Ramos (cell line): Measurements from ENCODE around the gene GIPC1.
"Not testable (repeated sequence)": the region's sequence is repeated elsewhere in the genome, so short reads cannot be mapped to it uniquely, and the experiment has no call there.

ENCODE experiments used
- in situ Hi-C: fragments of 300-500 bp; cut with MboI; formaldehyde crosslinking; loops from one replicate; pipeline ENCODE4 v1.14.3; 2022; ENCODE audit warnings: low sequenced_read_pairs; ENCODE audit not compliant: unreplicated experiment

GIPC1 gene

DNA sequence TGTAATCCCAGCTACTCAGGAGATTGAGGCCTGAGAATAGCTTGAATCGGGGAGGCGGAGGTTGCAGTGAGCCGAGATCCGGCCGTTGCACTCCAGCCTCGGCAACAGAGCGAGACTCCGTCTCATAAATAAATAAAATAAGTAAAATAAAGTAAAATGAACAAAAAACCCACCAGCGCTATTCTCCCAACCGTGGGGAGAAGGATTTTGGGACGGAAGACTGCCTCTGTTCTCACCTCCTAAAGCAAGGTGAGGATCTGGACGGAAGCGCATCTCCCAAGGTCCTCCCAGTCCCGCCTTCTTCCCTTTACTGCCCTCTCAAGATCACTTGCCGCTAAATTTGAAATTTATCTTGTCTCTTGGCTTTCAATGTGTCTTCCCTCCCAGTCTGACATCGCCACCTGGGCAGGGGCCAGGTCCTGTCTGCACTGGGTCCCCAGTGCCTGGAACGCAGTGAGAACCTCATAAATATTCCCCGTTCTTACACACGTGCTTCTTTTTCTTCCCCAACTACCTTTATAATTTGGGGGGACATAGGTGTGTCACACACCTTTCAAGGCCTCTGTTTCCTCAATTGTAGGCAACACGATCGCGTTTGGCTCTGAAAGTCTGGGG lies 23.4 kb upstream of the GIPC1 start:
- in situ Hi-C loops: no loop called here

GRCh38 chr19:14517840-14518505 lies 22.0 kb upstream of the GIPC1 start, which contains the start of gene DNAJB1:
Gene DNAJB1 (minus strand): TSS chr19:14518397. CDS start chr19:14518349, 48 bp downstream.
- in situ Hi-C loops: no loop called here

- in situ Hi-C loops: no loop called here
Observed at GRCh38 chr19:14517446-14517839, 21.5 kb upstream of the GIPC1 start.

GRCh38 chr19:14516746-14517438 lies 21.0 kb upstream of the GIPC1 start:
- in situ Hi-C loops: no loop called here

DNA sequence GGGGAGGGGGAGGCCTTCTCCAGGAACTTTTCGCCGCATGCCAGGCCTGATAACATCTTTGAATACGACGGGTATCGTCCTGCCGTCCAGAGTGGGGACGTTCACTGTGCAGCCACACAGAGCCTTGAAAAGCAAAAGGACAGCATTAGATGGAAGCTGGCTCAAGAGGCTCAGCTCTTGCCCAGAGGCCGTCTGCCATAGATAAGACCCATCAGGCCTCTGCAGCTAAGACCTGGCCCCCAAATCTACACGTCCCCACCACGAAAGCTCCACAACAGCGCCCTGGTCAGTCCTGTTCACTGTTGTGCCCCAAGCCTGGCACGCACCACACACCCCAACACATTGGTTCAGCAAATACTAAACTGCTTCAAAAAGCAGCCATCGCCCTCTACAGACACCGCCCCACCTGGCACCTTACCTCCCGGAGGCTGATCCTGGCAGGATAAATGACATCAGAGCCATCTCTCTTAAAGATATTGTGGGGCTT lies 20.2 kb upstream of the GIPC1 start:
- in situ Hi-C loops: no loop called here

GRCh38 chr19:14515501-14516047 lies 19.6 kb upstream of the GIPC1 start:
- in situ Hi-C loops: no loop called here

DNA sequence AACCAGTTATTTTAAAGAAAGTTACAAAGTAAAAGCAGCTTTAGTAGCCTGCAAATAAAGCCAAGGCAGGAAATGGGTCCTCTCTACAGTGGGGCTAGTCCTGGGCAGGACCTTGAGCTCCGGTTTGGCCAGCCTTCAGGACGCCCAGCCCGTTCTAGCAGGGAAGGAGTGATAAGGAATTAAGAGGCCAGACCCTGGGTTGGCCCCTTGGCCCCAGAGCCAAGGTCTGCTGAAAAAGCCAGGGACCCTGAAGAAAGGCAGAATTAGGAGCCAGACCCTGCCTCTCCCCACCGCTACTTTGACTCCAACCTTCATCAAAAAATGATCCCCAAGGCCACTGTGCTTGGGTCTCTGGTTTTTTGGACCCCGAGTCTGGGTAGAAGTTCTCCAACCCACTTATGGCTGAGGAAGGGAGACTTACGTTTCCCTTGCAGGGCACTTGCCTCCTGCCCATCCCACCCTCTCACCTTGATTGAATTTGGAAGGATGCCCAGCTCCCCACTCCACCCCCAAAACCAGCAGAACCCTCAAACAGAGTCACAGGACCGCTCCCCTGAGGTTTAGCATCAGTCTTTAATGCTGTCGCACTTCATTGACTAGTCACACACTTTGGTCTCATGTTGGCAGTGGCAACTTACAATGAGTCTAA lies 18.4 kb upstream of the GIPC1 start:
- in situ Hi-C loops: no loop called here

GRCh38 chr19:14512406-14512961 lies 16.6 kb upstream of the GIPC1 start:
- in situ Hi-C loops: no loop called here

DNA sequence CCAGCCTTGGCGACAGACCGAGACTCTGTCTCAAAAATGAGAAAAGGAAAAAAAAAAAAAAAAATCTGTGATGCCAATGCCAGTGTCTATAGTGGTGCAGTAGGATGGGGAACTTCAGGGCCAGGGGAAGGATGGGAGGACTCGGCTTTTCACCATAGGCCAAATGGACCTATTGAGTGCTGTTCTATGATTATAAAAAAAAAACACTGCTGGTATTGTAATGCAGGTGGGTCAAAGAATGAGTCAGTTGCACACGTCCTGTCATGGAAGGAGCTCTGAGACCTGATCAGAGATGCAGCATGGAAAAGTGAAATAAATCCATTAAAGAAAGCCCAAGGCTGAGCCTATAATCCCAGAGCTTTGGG lies 15.3 kb upstream of the GIPC1 start:
- in situ Hi-C loops: no loop called here

DNA sequence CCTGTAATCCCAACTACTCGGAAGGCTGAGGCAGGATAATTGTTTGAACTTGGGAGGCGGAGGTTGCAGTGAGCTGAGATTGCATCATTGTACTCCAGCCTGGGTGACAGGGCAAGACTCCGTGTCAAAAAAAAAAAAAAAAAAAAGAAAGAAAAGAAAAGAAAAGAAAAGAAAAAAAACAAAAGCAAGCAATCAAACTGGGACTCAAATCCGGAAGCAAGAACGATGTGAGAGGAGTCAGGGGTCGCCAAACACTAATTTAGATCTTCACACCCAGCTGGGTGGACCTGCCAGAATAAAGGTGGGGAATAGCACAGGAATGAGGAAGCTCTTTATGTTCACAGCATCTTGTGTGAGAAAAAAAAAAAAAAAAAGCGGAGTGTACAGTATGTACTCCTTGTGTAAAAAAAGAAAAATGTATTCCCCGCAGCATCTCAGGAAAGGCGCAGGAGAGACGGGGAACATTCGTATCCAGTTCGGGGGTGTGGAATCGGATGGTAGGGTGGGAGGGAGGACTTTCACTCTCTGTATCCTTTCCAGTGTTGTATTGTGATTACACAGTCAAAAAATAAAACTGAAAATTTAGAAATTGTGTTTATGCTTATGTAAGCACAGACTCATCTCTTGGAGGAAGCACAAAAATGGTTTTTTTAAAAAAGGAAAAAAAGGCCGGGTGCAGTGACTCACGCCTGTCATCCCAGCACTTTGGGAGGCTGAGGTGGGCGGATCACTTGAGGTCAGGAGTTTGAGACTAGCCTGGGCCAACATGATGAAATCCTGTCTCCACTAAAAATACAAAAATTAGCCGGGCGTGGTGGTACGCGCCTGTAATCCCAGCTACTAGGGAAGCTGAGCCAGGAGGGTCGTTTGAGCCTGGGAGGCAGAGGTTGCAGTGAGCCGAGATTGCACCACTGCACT lies 14.6 kb upstream of the GIPC1 start:
- in situ Hi-C loops: no loop called here

DNA sequence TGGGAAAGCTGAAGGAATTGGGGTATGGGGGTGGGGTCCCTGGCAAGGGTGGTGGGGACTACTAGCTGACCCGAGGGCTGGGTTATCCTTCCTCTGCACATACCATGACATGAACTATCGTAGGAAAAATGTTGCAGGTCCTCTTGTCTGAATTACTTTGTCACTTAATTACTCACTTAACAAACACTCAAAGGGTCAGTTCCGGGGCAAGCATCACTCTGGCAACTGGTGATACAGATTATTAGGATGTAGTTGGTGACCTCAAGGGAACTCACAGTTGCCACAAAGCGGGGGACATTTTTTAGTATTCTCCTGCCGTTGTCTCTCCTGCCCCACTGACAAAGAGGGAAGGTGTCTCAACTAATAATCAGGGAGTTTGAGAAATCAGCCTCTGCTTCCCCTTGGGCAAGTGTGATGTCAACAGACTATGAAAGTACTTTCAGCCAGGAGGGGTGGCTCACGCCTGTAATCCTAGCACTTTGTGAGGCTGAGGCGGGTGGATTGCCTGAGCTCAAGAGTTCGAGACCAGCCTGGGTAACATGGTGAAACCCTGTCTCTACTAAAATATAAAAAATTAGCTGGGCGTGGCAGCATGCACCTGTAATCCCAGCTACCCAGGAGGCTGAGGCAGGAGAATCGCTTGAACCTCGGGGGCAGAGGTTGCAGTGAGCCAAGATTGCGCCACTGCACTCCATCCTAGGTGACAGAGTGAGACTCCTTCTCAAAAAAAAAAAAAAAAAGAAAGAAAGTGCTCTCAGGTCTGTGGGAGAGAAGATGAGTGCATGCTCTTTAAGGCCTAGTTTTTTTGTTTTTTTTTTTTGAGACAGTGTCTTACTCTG lies 12.0 kb upstream of the GIPC1 start:
- in situ Hi-C loops: no loop called here

GRCh38 chr19:14505488-14506239 lies 9.7 kb upstream of the GIPC1 start:
- in situ Hi-C loops: no loop called here

GRCh38 chr19:14504575-14504974 lies 8.6 kb upstream of the GIPC1 start:
- in situ Hi-C loops: not testable (repeated sequence)

GRCh38 chr19:14503285-14503684 lies 7.4 kb upstream of the GIPC1 start:
- in situ Hi-C loops: no loop called here

- in situ Hi-C loops: no loop called here
Observed at GRCh38 chr19:14502334-14503092, 6.6 kb upstream of the GIPC1 start.

DNA sequence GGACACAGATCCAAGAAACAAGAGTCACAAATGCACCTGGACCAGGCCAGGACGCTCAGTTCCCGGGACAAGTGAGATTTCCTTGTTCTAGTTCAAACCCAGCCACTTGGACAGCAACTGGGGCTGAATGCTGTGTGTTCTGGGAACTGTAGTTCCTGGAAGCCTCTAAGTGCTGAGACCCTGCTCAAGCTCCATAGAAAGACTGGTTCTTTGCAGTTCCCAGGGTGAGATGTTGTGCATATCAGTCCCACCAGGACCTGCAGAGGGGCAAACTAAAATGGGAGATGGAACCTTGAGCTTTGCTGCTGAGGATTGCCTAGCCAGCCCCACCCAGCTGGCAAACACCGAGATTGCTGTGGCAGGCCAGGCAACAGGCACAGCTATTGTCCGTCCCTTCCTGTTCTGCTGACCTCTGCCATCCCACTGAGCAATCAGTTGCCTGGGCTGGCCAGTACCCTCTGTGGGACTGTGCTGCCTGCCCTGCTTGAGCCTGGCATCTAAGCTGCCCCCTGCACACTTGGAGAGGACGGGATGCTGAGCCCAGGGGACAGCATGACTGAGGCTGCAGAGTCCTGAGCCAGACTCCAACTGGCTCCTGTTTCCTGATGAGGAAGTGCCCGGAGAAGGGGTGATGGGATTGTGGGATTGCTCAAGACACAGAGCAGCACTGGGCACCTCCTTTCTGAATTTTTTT lies 1.4 kb upstream of the GIPC1 start:
- in situ Hi-C loops: no loop called here

GRCh38 chr19:14496834-14497227 lies 904 bp upstream of the GIPC1 start:
- in situ Hi-C loops: no loop called here
